HepG2 (cell line): ENCODE results near the gene ULBP2. TPM values are rescaled to one million over a fixed set of nuclear protein-coding genes. Genes with fewer than 3 reads are reported as not detected.

Experiments
- ATAC-seq: fragments of 200-7000 bp; cut with Tn5 transposase; 3 replicates; pipeline ENCODE4 v1.9.1; 2020; ENCODE audit warnings: mild to moderate bottlenecking, moderate library complexity
- BruUV-seq: library from RNA; stranded (reverse); fragments of 400-500 nt; replicated peaks from 2 replicates; lab custom pipeline; 2021; lab: Mats Ljungman, UMichigan
- CTCF ChIA-PET: fragments of 300-600 bp; formaldehyde crosslinking; extraction: SDS; loops from one replicate; lab custom pipeline; 2021; ENCODE audit warnings: low total read pairs, inconsistent platforms, low intra/inter-chr PET ratio; lab: Yijun Ruan, JAX
- POLR2A ChIA-PET: fragments of 350-600 bp; sonication (Branson Sonifier 250); formaldehyde crosslinking; loops from one replicate; lab custom pipeline; 2020; ENCODE audit warnings: antibody characterized with exemption, inconsistent platforms; lab: Yijun Ruan, JAX
- DNase-seq: peaks from one replicate; pipeline ENCODE4 v3.0.0-alpha.2; 2015; ENCODE audit warnings: low spot score
- FAIRE-seq: peaks from 3 replicates; lab custom pipeline; 2011; peaks lifted over from hg19 to GRCh38; lab: Jason Lieb, UNC
- H2AFZ ChIP-seq: one replicate; pipeline ENCODE4 v1.6.1; 2011; ENCODE audit warnings: low read length, inconsistent platforms
- H3K27ac ChIP-seq: fragments of 300-600 bp; 3 replicates; pipeline ENCODE4 v1.8.0; 2011; ENCODE audit warnings: mixed run types, mild to moderate bottlenecking, mixed read lengths, low read length, inconsistent platforms; ENCODE audit not compliant: insufficient read depth; ENCODE audit errors: extremely low read length
- H3K27me3 ChIP-seq, 2 experiments: fragments of 200-600 bp in 1 of 2; 2 replicates in 1 of 2; 3 replicates in 1 of 2; pipeline versions ENCODE4 v1.6.0 to v1.8.0; 2011; ENCODE audit warnings: low read length in 2 of 2, mild to moderate bottlenecking in 2 of 2, moderate library complexity in 2 of 2, inconsistent platforms in 1 of 2; ENCODE audit not compliant: insufficient read depth in 2 of 2, control insufficient read depth in 1 of 2
- H3K36me3 ChIP-seq, 2 experiments: fragments of 200-600 bp in 1 of 2; replicated peaks in 1 of 2; 2 replicates in 1 of 2; 3 replicates in 1 of 2; pipeline versions ENCODE4 v1.5.1 to v1.8.0; 2011; ENCODE audit warnings: low read length in 2 of 2, inconsistent platforms in 1 of 2; ENCODE audit not compliant: insufficient read depth in 2 of 2, control insufficient read depth in 1 of 2
- H3K4me1 ChIP-seq: 2 replicates; pipeline ENCODE4 v1.5.1; 2012; ENCODE audit warnings: low read length, inconsistent platforms; ENCODE audit not compliant: insufficient read depth
- H3K4me2 ChIP-seq: 2 replicates; pipeline ENCODE4 v1.6.0; 2011; ENCODE audit warnings: low read depth, low read length, inconsistent platforms
- H3K4me3 ChIP-seq, 3 experiments: fragments of 200-600 bp in 1 of 3; sonication (generic), shearing (Covaris generic) in 1 of 3; replicated peaks in 1 of 3; 2 replicates each; pipeline ENCODE4 v1.5.1; 2011 to 2016; ENCODE audit warnings: low read length in 3 of 3, inconsistent platforms in 2 of 3, low read depth in 2 of 3, mild to moderate bottlenecking in 2 of 3, control low read depth in 1 of 3, mixed read lengths in 1 of 3; ENCODE audit not compliant: insufficient read depth in 1 of 3
- H3K79me2 ChIP-seq: one replicate; pipeline ENCODE4 v1.6.1; 2011; ENCODE audit warnings: low read length, inconsistent platforms; ENCODE audit not compliant: insufficient read depth
- H3K9ac ChIP-seq: 2 replicates; pipeline ENCODE4 v1.6.0; 2011; ENCODE audit warnings: mild to moderate bottlenecking, low read depth, low read length, inconsistent platforms; ENCODE audit not compliant: insufficient read depth
- H3K9me3 ChIP-seq: 2 replicates; pipeline ENCODE4 v1.5.1; 2012; ENCODE audit warnings: mild to moderate bottlenecking, low read length
- H4K20me1 ChIP-seq: 2 replicates; pipeline ENCODE4 v1.6.0; 2011; ENCODE audit warnings: inconsistent platforms, mild to moderate bottlenecking, low read length, moderate library complexity; ENCODE audit not compliant: insufficient read depth
- DMAP1 ChIP-seq: IDR thresholded peaks from 2 replicates; pipeline ENCODE4 v1.6.1; 2016
- HNF4G ChIP-seq, 2 experiments: sonication (generic) in 1 of 2; formaldehyde crosslinking in 1 of 2; IDR thresholded peaks; 2 replicates each; pipeline versions ENCODE4 v1.4.0 to v1.6.1; 2011 to 2020; ENCODE audit warnings: borderline replicate concordance in 2 of 2, low read depth in 2 of 2, mild to moderate bottlenecking in 2 of 2, low read length in 1 of 2, missing genetic modification reagents in 1 of 2, moderate library complexity in 1 of 2
- NFE2L1 ChIP-seq: sonication (generic); formaldehyde crosslinking; IDR thresholded peaks from 2 replicates; pipeline ENCODE4 v1.4.0; 2020; ENCODE audit warnings: missing genetic modification reagents, mild to moderate bottlenecking, borderline replicate concordance
- NR2F2 ChIP-seq: IDR thresholded peaks from 2 replicates; pipeline ENCODE4 v1.6.1; 2012; ENCODE audit warnings: low read depth, inconsistent platforms, borderline replicate concordance
- RFX5 ChIP-seq: IDR thresholded peaks from 2 replicates; pipeline ENCODE4 v1.6.1; 2011; ENCODE audit warnings: low read depth, low read length, improper control_type of control experiment
- ZBTB38 ChIP-seq: sonication (generic); formaldehyde crosslinking; IDR thresholded peaks from 2 replicates; pipeline ENCODE4 v1.5.1; 2020; ENCODE audit warnings: mild to moderate bottlenecking, missing genetic modification reagents
- ZBTB42 ChIP-seq: sonication (generic); formaldehyde crosslinking; IDR thresholded peaks from 2 replicates; pipeline ENCODE4 v1.5.0; 2020; ENCODE audit warnings: mild to moderate bottlenecking, missing genetic modification reagents
- ZNF101 ChIP-seq: sonication (generic); formaldehyde crosslinking; IDR thresholded peaks from 2 replicates; pipeline ENCODE4 v1.4.0; 2020; ENCODE audit warnings: mild to moderate bottlenecking, low read depth, missing genetic modification reagents, borderline replicate concordance
- ZNF180 ChIP-seq: sonication (generic); formaldehyde crosslinking; IDR thresholded peaks from 2 replicates; pipeline ENCODE4 v1.4.0; 2020; ENCODE audit warnings: low read depth, missing genetic modification reagents, borderline replicate concordance
- ZNF263 ChIP-seq: sonication (generic); formaldehyde crosslinking; IDR thresholded peaks from 2 replicates; pipeline ENCODE4 v1.4.0; 2020; ENCODE audit warnings: missing genetic modification reagents
- ZNF451 ChIP-seq: sonication (generic); formaldehyde crosslinking; IDR thresholded peaks from 2 replicates; pipeline ENCODE4 v1.5.0; 2020; ENCODE audit warnings: mild to moderate bottlenecking, missing genetic modification reagents
- WGBS: methylation state at CpG from one replicate; pipeline ENCODE4 v1.1.6; 2017; ENCODE audit warnings: low lambda C conversion rate; 5-methylcytosine and 5-hydroxymethylcytosine counted together
- in situ Hi-C: cut with HindIII; loops from 2 replicates; pipeline ENCODE4 v1.10.0; 2017; ENCODE audit warnings: low pct_unique_long_range_greater_than_20kb; ENCODE audit not compliant: extremely low pct_ligation_motif_present
- intact Hi-C: fragments of 100-400 bp; cut with micrococcal nuclease; formaldehyde crosslinking; loops from one replicate; pipeline ENCODE4 v1.10.0; 2022; ENCODE audit not compliant: unreplicated experiment
- polyA plus RNA-seq, 8 experiments: library from polyadenylated mRNA; depleted of rRNA in 3 of 8; stranded (reverse) in 7 of 8; unstranded in 1 of 8; fragments of >200 nt; fragmentation: Illumina TruSeq in 4 of 8; extraction: Trizol in 4 of 8; gene quantifications; 2 replicates each; pipeline versions ENCODE4 v1.2.1 to v1.2.3, GENCODE V29; 2011 to 2016; ENCODE audit warnings: low read depth in 4 of 8, missing spikeins in 1 of 8, mixed read lengths in 1 of 8; ENCODE audit not compliant: insufficient read depth in 1 of 8
- total RNA-seq, 5 experiments: library from RNA; depleted of rRNA; stranded (reverse); fragments of >200 nt; fragmentation: Illumina TruSeq; extraction: Trizol; gene quantifications; 2 replicates each; pipeline ENCODE4 v1.2.3, GENCODE V29; 2016; ENCODE audit warnings: low read depth in 1 of 5
- TF ChIP-seq, protein P1 (sequence below): sonication (generic); formaldehyde crosslinking; IDR thresholded peaks from 2 replicates; pipeline ENCODE4 v1.8.0; 2022; ENCODE audit warnings: low read depth, missing genetic modification reagents
- TF ChIP-seq, protein P2 (sequence below): sonication (generic); formaldehyde crosslinking; IDR thresholded peaks from 2 replicates; pipeline ENCODE4 v1.4.0; 2020; ENCODE audit warnings: low read depth, missing genetic modification reagents
- TF ChIP-seq, protein P3 (sequence below): sonication (generic); formaldehyde crosslinking; IDR thresholded peaks from 2 replicates; pipeline ENCODE4 v1.8.0; 2022; ENCODE audit warnings: missing genetic modification reagents, mild to moderate bottlenecking, inconsistent platforms, borderline replicate concordance
- TF ChIP-seq, protein P4 (sequence below): sonication (generic); formaldehyde crosslinking; IDR thresholded peaks from 2 replicates; pipeline ENCODE4 v1.4.0; 2020; ENCODE audit warnings: missing genetic modification reagents
- TF ChIP-seq, protein P5 (sequence below): IDR thresholded peaks from 2 replicates; pipeline ENCODE4 v1.6.1; 2016; ENCODE audit warnings: low read depth, control low read depth

Gene ULBP2
- total and polyA plus RNA-seq, 2 of the 13 experiments (the other 11 are each of a cell fraction or from before 2014, with no cell fraction given), result not detected

DNA sequence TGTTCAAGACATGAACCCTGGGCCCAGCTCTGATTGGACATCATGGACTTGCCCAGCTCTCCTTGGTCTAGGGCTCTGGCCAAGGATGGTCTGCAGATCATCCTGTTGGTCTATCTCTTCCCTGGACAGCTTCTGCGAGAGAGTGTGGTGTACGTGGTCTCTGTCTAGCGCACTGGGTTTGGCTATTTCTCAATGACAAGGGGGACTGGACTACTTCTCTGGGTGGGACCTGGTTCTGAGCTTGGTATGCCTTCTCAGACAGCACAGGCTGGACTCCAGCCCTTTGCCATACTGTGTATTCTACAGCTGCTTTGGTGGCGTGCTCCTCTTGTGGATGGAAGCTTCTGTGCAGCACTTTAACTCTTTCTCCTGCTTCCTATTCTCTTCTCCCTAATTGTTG is 35.4 kb upstream of the ULBP2 start (continued):
- TF ChIP-seq, protein P1, sequence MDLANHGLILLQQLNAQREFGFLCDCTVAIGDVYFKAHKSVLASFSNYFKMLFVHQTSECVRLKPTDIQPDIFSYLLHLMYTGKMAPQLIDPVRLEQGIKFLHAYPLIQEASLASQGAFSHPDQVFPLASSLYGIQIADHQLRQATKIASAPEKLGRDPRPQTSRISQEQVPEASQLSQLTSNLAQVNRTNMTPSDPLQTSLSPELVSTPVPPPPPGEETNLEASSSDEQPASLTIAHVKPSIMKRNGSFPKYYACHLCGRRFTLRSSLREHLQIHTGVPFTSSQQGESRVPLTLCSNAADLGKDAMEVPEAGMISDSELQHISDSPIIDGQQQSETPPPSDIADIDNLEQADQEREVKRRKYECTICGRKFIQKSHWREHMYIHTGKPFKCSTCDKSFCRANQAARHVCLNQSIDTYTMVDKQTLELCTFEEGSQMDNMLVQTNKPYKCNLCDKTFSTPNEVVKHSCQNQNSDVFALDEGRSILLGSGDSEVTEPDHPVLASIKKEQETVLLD (CRISPR knock-in tag), result no peak
- TF ChIP-seq ZBTB38 (CRISPR knock-in tag) (no peak), NFE2L1 (CRISPR knock-in tag) (no peak), ZNF451 (CRISPR knock-in tag) (no peak), ZBTB42 (CRISPR knock-in tag) (no peak), ZNF263 (no peak), NR2F2 (no peak)
- TF ChIP-seq, all 625 proteins: peak for 0

DNA sequence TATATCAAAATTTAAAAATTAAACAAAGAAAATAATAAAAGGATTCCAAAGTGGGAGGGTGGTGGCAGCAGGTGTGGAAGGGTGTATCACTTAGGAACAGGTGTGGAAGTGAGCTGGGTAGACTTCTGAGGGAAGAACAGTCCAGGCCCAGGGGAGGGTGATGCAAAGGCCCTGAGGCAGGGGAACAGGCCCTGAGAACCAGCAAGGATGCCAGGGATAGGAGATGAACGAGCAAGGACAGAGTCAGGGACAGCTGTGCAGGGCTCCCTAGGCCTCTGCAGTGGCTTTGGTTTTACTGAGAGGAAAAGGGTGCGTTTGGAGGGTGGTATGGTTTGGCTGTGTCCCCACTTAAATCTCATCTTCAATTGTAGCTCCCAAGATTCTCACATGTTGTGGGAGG is 34.5 kb upstream of the ULBP2 start:
- BruUV-seq, result no TSS peak
- Histone ChIP-seq H3K27ac (no peak overlapping the region), H4K20me1 (no peaks in the 10 kb centered on the region), H3K27me3 (peaks cover 6 to 39% of the 10 kb centered on the region in 2 experiments; a peak in 4 of 5 replicates), H3K9me3 (peaks cover 12% of the 10 kb centered on the region), H3K4me3 (no peak overlapping the region), H3K9ac (no peak overlapping the region), H3K79me2 (no peaks in the 10 kb centered on the region), H2AFZ (no peak overlapping the region), H3K4me1 (peaks cover 9% of the 10 kb centered on the region; the same call in 1 of the 2 replicates), H3K36me3 (no peaks in the 10 kb centered on the region), H3K4me2 (no peak overlapping the region)
- FAIRE-seq (no peak), ATAC-seq (no peak), DNase-seq (no peak)
- ChIA-PET CTCF (no interaction called here), POLR2A (no interaction called here)
- WGBS, result 0% methylated on average over 2 of the region's 2 CpGs
- in situ Hi-C loops (no loop called here), intact Hi-C loops (no loop called here)
- TF ChIP-seq, protein P2, sequence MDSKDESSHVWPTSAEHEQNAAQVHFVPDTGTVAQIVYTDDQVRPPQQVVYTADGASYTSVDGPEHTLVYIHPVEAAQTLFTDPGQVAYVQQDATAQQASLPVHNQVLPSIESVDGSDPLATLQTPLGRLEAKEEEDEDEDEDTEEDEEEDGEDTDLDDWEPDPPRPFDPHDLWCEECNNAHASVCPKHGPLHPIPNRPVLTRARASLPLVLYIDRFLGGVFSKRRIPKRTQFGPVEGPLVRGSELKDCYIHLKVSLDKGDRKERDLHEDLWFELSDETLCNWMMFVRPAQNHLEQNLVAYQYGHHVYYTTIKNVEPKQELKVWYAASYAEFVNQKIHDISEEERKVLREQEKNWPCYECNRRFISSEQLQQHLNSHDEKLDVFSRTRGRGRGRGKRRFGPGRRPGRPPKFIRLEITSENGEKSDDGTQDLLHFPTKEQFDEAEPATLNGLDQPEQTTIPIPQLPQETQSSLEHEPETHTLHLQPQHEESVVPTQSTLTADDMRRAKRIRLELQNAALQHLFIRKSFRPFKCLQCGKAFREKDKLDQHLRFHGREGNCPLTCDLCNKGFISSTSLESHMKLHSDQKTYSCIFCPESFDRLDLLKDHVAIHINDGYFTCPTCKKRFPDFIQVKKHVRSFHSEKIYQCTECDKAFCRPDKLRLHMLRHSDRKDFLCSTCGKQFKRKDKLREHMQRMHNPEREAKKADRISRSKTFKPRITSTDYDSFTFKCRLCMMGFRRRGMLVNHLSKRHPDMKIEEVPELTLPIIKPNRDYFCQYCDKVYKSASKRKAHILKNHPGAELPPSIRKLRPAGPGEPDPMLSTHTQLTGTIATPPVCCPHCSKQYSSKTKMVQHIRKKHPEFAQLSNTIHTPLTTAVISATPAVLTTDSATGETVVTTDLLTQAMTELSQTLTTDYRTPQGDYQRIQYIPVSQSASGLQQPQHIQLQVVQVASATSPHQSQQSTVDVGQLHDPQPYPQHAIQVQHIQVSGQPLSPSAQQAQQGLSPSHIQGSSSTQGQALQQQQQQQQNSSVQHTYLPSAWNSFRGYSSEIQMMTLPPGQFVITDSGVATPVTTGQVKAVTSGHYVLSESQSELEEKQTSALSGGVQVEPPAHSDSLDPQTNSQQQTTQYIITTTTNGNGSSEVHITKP (CRISPR knock-in tag), result no peak
- TF ChIP-seq ZNF180 (CRISPR knock-in tag), result no peak
- TF ChIP-seq, protein P3, sequence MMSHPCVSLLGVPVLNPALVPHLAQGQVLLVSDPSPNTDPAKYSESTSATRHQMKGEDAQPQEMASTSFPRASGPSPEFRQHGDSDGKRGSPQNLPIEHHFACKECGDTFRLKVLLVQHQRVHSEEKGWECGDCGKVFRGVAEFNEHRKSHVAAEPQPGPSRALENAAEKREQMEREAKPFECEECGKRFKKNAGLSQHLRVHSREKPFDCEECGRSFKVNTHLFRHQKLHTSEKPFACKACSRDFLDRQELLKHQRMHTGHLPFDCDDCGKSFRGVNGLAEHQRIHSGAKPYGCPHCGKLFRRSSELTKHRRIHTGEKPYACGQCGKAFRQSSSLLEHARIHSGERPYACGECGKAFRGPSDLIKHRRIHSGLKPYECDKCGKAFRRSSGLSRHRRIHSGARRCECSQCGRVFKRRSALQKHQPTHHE, result no peak
- no peak for TF ChIP-seq HNF4G (IDR thresholded peaks at IDR 0.05; ENCODE audit: borderline replicate concordance, low read depth, low read length)
- TF ChIP-seq HNF4G (CRISPR knock-in tag; IDR thresholded peaks at IDR 0.05; ENCODE audit: borderline replicate concordance, low read depth), result no peak
- no peak for TF ChIP-seq ZNF101
- TF ChIP-seq, protein P4, sequence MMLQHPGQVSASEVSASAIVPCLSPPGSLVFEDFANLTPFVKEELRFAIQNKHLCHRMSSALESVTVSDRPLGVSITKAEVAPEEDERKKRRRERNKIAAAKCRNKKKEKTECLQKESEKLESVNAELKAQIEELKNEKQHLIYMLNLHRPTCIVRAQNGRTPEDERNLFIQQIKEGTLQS (CRISPR knock-in tag), result no peak
- no peak for TF ChIP-seq DMAP1
- TF ChIP-seq, protein P5, sequence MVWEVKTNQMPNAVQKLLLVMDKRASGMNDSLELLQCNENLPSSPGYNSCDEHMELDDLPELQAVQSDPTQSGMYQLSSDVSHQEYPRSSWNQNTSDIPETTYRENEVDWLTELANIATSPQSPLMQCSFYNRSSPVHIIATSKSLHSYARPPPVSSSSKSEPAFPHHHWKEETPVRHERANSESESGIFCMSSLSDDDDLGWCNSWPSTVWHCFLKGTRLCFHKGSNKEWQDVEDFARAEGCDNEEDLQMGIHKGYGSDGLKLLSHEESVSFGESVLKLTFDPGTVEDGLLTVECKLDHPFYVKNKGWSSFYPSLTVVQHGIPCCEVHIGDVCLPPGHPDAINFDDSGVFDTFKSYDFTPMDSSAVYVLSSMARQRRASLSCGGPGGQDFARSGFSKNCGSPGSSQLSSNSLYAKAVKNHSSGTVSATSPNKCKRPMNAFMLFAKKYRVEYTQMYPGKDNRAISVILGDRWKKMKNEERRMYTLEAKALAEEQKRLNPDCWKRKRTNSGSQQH, result no peak
- TF ChIP-seq RFX5, result no peak
